K562 (cell line): ENCODE measurements around the gene UBE2K. TPM values are rescaled to one million over a fixed set of nuclear protein-coding genes. Genes with fewer than 3 reads are reported as not detected.
A peak's percentile ranks its signal among the peaks of the same experiment; 100 is the strongest.

Source experiments
- ATAC-seq: fragments of 200-7000 bp; cut with Tn5 transposase; 3 replicates; pipeline ENCODE4 v1.9.1; 2020; ENCODE audit warnings: moderate library complexity
- BruUV-seq: library from RNA; stranded (reverse); fragments of 400-500 nt; replicated peaks from 2 replicates; lab custom pipeline; 2021; lab: Mats Ljungman, UMichigan
- CTCF ChIA-PET: fragments of 300-600 bp; formaldehyde crosslinking; extraction: SDS; loops from one replicate; lab custom pipeline; 2021; ENCODE audit warnings: low intra/inter-chr PET ratio; lab: Yijun Ruan, JAX
- POLR2A ChIA-PET: fragments of 300-600, 350-650 bp; sonication (Branson Sonifier 250); formaldehyde crosslinking; extraction: SDS; loops from one replicate; lab custom pipeline; 2021; ENCODE audit warnings: antibody characterized with exemption, inconsistent platforms; lab: Yijun Ruan, JAX
- DNase-seq, 4 experiments: peaks; one replicate each; pipeline versions ENCODE4 v3.0.0 to v3.0.0-alpha.2; 2011 to 2018; ENCODE audit warnings: low spot score in 3 of 4, mixed read lengths in 3 of 4; ENCODE audit errors: extremely low read depth in 1 of 4
- FAIRE-seq: peaks from 2 replicates; lab custom pipeline; 2011; peaks lifted over from hg19 to GRCh38; lab: Jason Lieb, UNC
- H2AFZ ChIP-seq: 2 replicates; pipeline ENCODE4 v1.6.0; 2011; ENCODE audit warnings: low read depth, low read length, control low read depth, inconsistent platforms
- H3K27ac ChIP-seq: fragments of 200-600 bp; 3 replicates; pipeline ENCODE4 v1.8.0; 2011; ENCODE audit warnings: low read depth, mild to moderate bottlenecking, control low read depth, inconsistent platforms, low read length, moderate library complexity, mixed read lengths; ENCODE audit errors: extremely low read depth
- H3K27me3 ChIP-seq, 2 experiments: fragments of 300-600 bp in 1 of 2; 2 replicates in 1 of 2; 3 replicates in 1 of 2; pipeline versions ENCODE4 v1.6.0 to v1.8.0; 2011; ENCODE audit warnings: inconsistent platforms in 2 of 2, low read length in 2 of 2, mild to moderate bottlenecking in 1 of 2, mixed read lengths in 1 of 2, moderate library complexity in 1 of 2; ENCODE audit not compliant: control insufficient read depth in 2 of 2, insufficient read depth in 2 of 2
- H3K36me3 ChIP-seq: fragments of 300-600 bp; 3 replicates; pipeline ENCODE4 v1.8.0; 2011; ENCODE audit warnings: mild to moderate bottlenecking, low read length, inconsistent platforms; ENCODE audit not compliant: control insufficient read depth, insufficient read depth
- H3K4me1 ChIP-seq, 2 experiments: fragments of 200-600 bp in 1 of 2; replicated peaks in 1 of 2; 2 replicates in 1 of 2; 3 replicates in 1 of 2; pipeline versions ENCODE4 v1.5.1 to v1.8.0; 2011; ENCODE audit warnings: inconsistent platforms in 2 of 2, low read length in 2 of 2, mild to moderate bottlenecking in 1 of 2, mixed read lengths in 1 of 2, moderate library complexity in 1 of 2; ENCODE audit not compliant: control insufficient read depth in 2 of 2, insufficient read depth in 2 of 2
- H3K4me2 ChIP-seq: 2 replicates; pipeline ENCODE4 v1.6.1; 2011; ENCODE audit warnings: low read length, control low read depth, inconsistent platforms, mixed read lengths; ENCODE audit not compliant: insufficient read depth
- H3K4me3 ChIP-seq: fragments of 200-600 bp; sonication (generic), shearing (Covaris generic); 2 replicates; pipeline ENCODE4 v1.5.1; 2016; ENCODE audit warnings: control low read depth, inconsistent platforms
- H3K79me2 ChIP-seq: fragments of 200-600 bp; 3 replicates; pipeline ENCODE4 v1.8.0; 2011; ENCODE audit warnings: low read length, inconsistent platforms; ENCODE audit not compliant: control insufficient read depth, insufficient read depth
- H3K9ac ChIP-seq, 2 experiments: 2 replicates each; pipeline versions ENCODE4 v1.6.0 to v1.6.1; 2011; ENCODE audit warnings: low read depth in 2 of 2, low read length in 2 of 2, control low read depth in 1 of 2, inconsistent platforms in 1 of 2, mild to moderate bottlenecking in 1 of 2, mixed read lengths in 1 of 2; ENCODE audit not compliant: insufficient read depth in 1 of 2
- H3K9me1 ChIP-seq: one replicate; pipeline ENCODE4 v1.6.0; 2011; ENCODE audit warnings: inconsistent platforms, mild to moderate bottlenecking, low read length, moderate library complexity; ENCODE audit not compliant: control insufficient read depth, insufficient read depth
- H3K9me3 ChIP-seq: replicated peaks from 2 replicates; pipeline ENCODE4 v1.5.1; 2011; ENCODE audit warnings: low read depth, low read length, inconsistent platforms; ENCODE audit not compliant: control insufficient read depth, insufficient read depth
- H4K20me1 ChIP-seq: replicated peaks from 2 replicates; pipeline ENCODE4 v1.6.1; 2011; ENCODE audit warnings: low read length, inconsistent platforms, mixed read lengths; ENCODE audit not compliant: control insufficient read depth, insufficient read depth
- ARID1B ChIP-seq: fragments of 450-650 bp; IDR thresholded peaks from 2 replicates; pipeline ENCODE4 v1.6.1; 2016; ENCODE audit warnings: antibody characterized with exemption, mild to moderate bottlenecking, inconsistent platforms
- ARID3A ChIP-seq: IDR thresholded peaks from 2 replicates; pipeline ENCODE4 v1.6.1; 2012; ENCODE audit warnings: low read depth, low read length, improper control_type of control experiment, borderline replicate concordance
- BACH1 ChIP-seq: fragments of 200-800 bp; sonication (Bioruptor generic); IDR thresholded peaks from 2 replicates; pipeline ENCODE4 v1.6.1; 2016; ENCODE audit warnings: missing genetic modification characterization, missing compliant biosample characterization
- C11orf30 ChIP-seq: fragments of 450-650 bp; IDR thresholded peaks from 2 replicates; pipeline ENCODE4 v1.6.1; 2016; ENCODE audit warnings: low read depth, mild to moderate bottlenecking
- CHD1 ChIP-seq: fragments of 200-600 bp; sonication (generic); IDR thresholded peaks from one replicate; pipeline ENCODE4 v1.6.1; 2012; ENCODE audit warnings: mild to moderate bottlenecking, moderate library complexity, low read length, inconsistent platforms
- DPF2 ChIP-seq: fragments of 450-650 bp; IDR thresholded peaks from 2 replicates; pipeline ENCODE4 v1.6.1; 2016
- NRF1 ChIP-seq, 2 experiments: fragments of 450-650 bp; IDR thresholded peaks in 1 of 2; conservative IDR thresholded peaks in 1 of 2; 2 replicates each; pipeline ENCODE4 v1.6.1; 2014; ENCODE audit warnings: mild to moderate bottlenecking in 2 of 2
- RCOR1 ChIP-seq, 2 experiments: IDR thresholded peaks; 2 replicates each; pipeline ENCODE4 v1.6.1; 2012; ENCODE audit warnings: low read depth in 2 of 2, low read length in 2 of 2, borderline replicate concordance in 1 of 2, improper control_type of control experiment in 1 of 2
- RHOXF2B ChIP-seq: fragments of 250-450 bp; sonication (Bioruptor Pico); conservative IDR thresholded peaks from 2 replicates; pipeline ENCODE4 v1.5.1; 2021
- ZNF146 ChIP-seq: IDR thresholded peaks from one replicate; pipeline ENCODE4 v1.6.1; 2018; ENCODE audit warnings: missing compliant biosample characterization; ENCODE audit not compliant: unreplicated experiment
- ZNF592 ChIP-seq: fragments of 450-650 bp; IDR thresholded peaks from 2 replicates; pipeline ENCODE4 v1.6.1; 2017; ENCODE audit warnings: antibody characterized with exemption, mild to moderate bottlenecking
- WGBS: fragments of 100-300 bp; shearing (Covaris generic); methylation state at CpG from one replicate; pipeline ENCODE4 v1.1.6; 2016; ENCODE audit warnings: low coverage, mixed read lengths; ENCODE audit not compliant: insufficient coverage; ENCODE audit errors: missing lambda C conversion rate; 5-methylcytosine and 5-hydroxymethylcytosine counted together
- in situ Hi-C: fragments of 300-500 bp; cut with MboI; formaldehyde crosslinking; loops from 4 replicates; pipeline ENCODE4 v1.15.0; 2018; ENCODE audit warnings: inconsistent platforms, mixed read lengths
- intact Hi-C: fragments of 100-400 bp; cut with micrococcal nuclease; formaldehyde crosslinking; loops from 2 replicates; pipeline ENCODE4 v1.14.2; 2022
- polyA plus RNA-seq, 8 experiments: library from polyadenylated mRNA; depleted of rRNA in 4 of 8; stranded (reverse) in 5 of 8; unstranded in 3 of 8; fragments of >200 nt; fragmentation: Nextera tagmentation in 2 of 8; fragmentation: Illumina TruSeq in 1 of 8; extraction: Ambion mirVana in 2 of 8; extraction: Trizol in 1 of 8; gene quantifications; 2 replicates each; pipeline versions ENCODE4 v1.2.1 to v1.2.3, GENCODE V29; 2011 to 2014; ENCODE audit warnings: inconsistent platforms in 1 of 8, missing spikeins in 1 of 8
- total RNA-seq, 7 experiments: library from RNA; depleted of rRNA in 6 of 7; stranded (reverse); fragments of >200 nt in 6 of 7; fragmentation: Illumina TruSeq in 2 of 7; extraction: Trizol in 2 of 7; gene quantifications; 2 replicates each; pipeline versions ENCODE4 v1.2.1 to v1.2.3, GENCODE V29; 2011 to 2021; ENCODE audit warnings: low replicate concordance in 1 of 7
- TF ChIP-seq, protein P1 (sequence below), 2 experiments: fragments of 450-650 bp; conservative IDR thresholded peaks; 2 replicates each; pipeline ENCODE4 v1.6.1; 2017; ENCODE audit warnings: mild to moderate bottlenecking in 2 of 2, moderate library complexity in 2 of 2

Gene UBE2K
- total and polyA plus RNA-seq, 9 of the 15 experiments (the other 6 are each of a cell fraction or from before 2014, with no cell fraction given): 29.8 to 190 (median 62.6) TPM

GRCh38 chr4:39699687-39700409, 1.9 kb downstream of the UBE2K start:
- in situ Hi-C loops: no loop called here
- ATAC-seq: peak; percentile 53
- peak; percentile 71 for FAIRE-seq
- H3K27ac ChIP-seq: peak overlapping the region; percentile 96
- peaks cover 9% of the 10 kb centered on the region for H4K20me1 ChIP-seq
- peak overlapping the region; percentile 92 for H3K4me2 ChIP-seq
- H3K9me3 ChIP-seq: no peaks in the 10 kb centered on the region
- WGBS: 0% methylated on average over 4 of the region's 4 CpGs
- ChIA-PET POLR2A (interaction anchor here (0.6 to 1.5 kb wide), 3 partner anchors 10 to 18 kb away, joined by 3 to 5 read pairs (median 4); no protein-coding TSS in a partner anchor), CTCF (no interaction called here)
- peak overlapping the region; percentile 82 for H3K4me3 ChIP-seq
- H3K79me2 ChIP-seq: peaks cover 78% of the 10 kb centered on the region
- DNase-seq: peak in 2 of 4 experiments; percentile 46 to 71
- no peaks in the 10 kb centered on the region for H3K9me1 ChIP-seq
- no peaks in the 10 kb centered on the region for H3K27me3 ChIP-seq
- peaks cover 4 to 13% of the 10 kb centered on the region in 2 experiments; a peak in 3 of 5 replicates for H3K4me1 ChIP-seq
- intact Hi-C loops: loop anchor here (5.0 to 10.0 kb wide), 2 partner anchors 122 to 615 kb away; no protein-coding TSS in a partner anchor
- peak overlapping the region in 1 of 2 experiments; percentile 96; a peak in 3 of 4 replicates for H3K9ac ChIP-seq
- peaks cover 35% of the 10 kb centered on the region for H3K36me3 ChIP-seq
- BruUV-seq: no TSS peak
- H2AFZ ChIP-seq: no peak overlapping the region
- 0 out of 4 replicates have a peak, but pooled peaks of 1 of the 2 experiments have one; percentile 5 for TF ChIP-seq RCOR1 (IDR thresholded peaks at IDR 0.05; ENCODE audit: borderline replicate concordance in 1 of 2, low read depth in 2 of 2, low read length in 2 of 2)
- peak; percentile 94 for TF ChIP-seq C11orf30
- TF ChIP-seq ZNF146 (CRISPR knock-in tag): no peak
- peak; percentile 33; the same call in 1 of the 2 replicates for TF ChIP-seq BACH1 (tag)
- no peak for TF ChIP-seq RHOXF2B (CRISPR knock-in tag)
- TF ChIP-seq ARID1B: peak; percentile 10; the same call in 1 of the 2 replicates
- TF ChIP-seq NRF1 (conservative IDR thresholded peaks at IDR 0.05 in 1 of 2, IDR thresholded peaks at IDR 0.05 in 1 of 2): peak; percentile 69 to 74
- peak; percentile 42 for TF ChIP-seq CHD1
- TF ChIP-seq, protein P1, sequence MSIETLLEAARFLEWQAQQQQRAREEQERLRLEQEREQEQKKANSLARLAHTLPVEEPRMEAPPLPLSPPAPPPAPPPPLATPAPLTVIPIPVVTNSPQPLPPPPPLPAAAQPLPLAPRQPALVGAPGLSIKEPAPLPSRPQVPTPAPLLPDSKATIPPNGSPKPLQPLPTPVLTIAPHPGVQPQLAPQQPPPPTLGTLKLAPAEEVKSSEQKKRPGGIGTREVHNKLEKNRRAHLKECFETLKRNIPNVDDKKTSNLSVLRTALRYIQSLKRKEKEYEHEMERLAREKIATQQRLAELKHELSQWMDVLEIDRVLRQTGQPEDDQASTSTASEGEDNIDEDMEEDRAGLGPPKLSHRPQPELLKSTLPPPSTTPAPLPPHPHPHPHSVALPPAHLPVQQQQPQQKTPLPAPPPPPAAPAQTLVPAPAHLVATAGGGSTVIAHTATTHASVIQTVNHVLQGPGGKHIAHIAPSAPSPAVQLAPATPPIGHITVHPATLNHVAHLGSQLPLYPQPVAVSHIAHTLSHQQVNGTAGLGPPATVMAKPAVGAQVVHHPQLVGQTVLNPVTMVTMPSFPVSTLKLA (conservative IDR thresholded peaks at IDR 0.05): peak in 1 of 2 experiments; percentile 63; a peak in 3 of 4 replicates
- peak; percentile 46; the same call in 1 of the 2 replicates for TF ChIP-seq DPF2
- peak; percentile 83 for TF ChIP-seq ZNF592
- TF ChIP-seq ARID3A: no peak
